GM12878 (cell line): Measurements from ENCODE around the gene EHD1. TPM values are rescaled to one million over a fixed set of nuclear protein-coding genes. Genes with fewer than 3 reads are reported as not detected.

Experiments used
- ASH2L ChIP-seq: fragments of 300-600, 200-600 bp; sonication (generic); IDR thresholded peaks from 2 replicates; pipeline ENCODE4 v1.6.1; 2017; ENCODE audit warnings: low read depth, mild to moderate bottlenecking, borderline replicate concordance
- BMI1 ChIP-seq: fragments of 450-650 bp; IDR thresholded peaks from 2 replicates; pipeline ENCODE4 v1.6.1; 2016; ENCODE audit warnings: mild to moderate bottlenecking, moderate library complexity, borderline replicate concordance
- CHD4 ChIP-seq: fragments of 200-600 bp; sonication (generic); IDR thresholded peaks from 2 replicates; pipeline ENCODE4 v1.6.1; 2016; ENCODE audit warnings: mild to moderate bottlenecking
- CREM ChIP-seq: IDR thresholded peaks from 2 replicates; pipeline ENCODE4 v1.6.1; 2014; ENCODE audit warnings: antibody characterized with exemption, low read depth
- EED ChIP-seq: sonication (generic); IDR thresholded peaks from 2 replicates; pipeline ENCODE4 v1.6.1; 2016; ENCODE audit warnings: antibody characterized with exemption, low read depth
- ELK1 ChIP-seq: IDR thresholded peaks from 2 replicates; pipeline ENCODE4 v1.6.1; 2012; ENCODE audit warnings: low read depth, low read length, improper control_type of control experiment
- LARP7 ChIP-seq: fragments of 450-650 bp; IDR thresholded peaks from 2 replicates; pipeline ENCODE4 v1.6.1; 2017; ENCODE audit warnings: mild to moderate bottlenecking
- MEF2B ChIP-seq: fragments of 450-650 bp; IDR thresholded peaks from 2 replicates; pipeline ENCODE4 v1.6.1; 2018; ENCODE audit warnings: mild to moderate bottlenecking, moderate library complexity; ENCODE audit not compliant: partially characterized antibody, poor library complexity, severe bottlenecking
- NBN ChIP-seq: fragments of 450-650 bp; IDR thresholded peaks from 2 replicates; pipeline ENCODE4 v1.6.1; 2016
- NR2F1 ChIP-seq: fragments of 450-650 bp; conservative IDR thresholded peaks from 2 replicates; pipeline ENCODE4 v1.6.1; 2017; ENCODE audit warnings: mild to moderate bottlenecking
- NRF1 ChIP-seq: conservative IDR thresholded peaks from 2 replicates; pipeline ENCODE4 v1.6.1; 2011; ENCODE audit warnings: mild to moderate bottlenecking, low read depth, low read length, improper control_type of control experiment
- POLR2AphosphoS5 ChIP-seq: IDR thresholded peaks from 2 replicates; pipeline ENCODE4 v1.6.1; 2011; ENCODE audit warnings: mild to moderate bottlenecking, low read length, inconsistent platforms
- RCOR1 ChIP-seq: conservative IDR thresholded peaks from 2 replicates; pipeline ENCODE4 v1.6.1; 2012; ENCODE audit warnings: low read depth, low read length, improper control_type of control experiment
- SIN3A ChIP-seq: IDR thresholded peaks from 2 replicates; pipeline ENCODE4 v1.6.1; 2012; ENCODE audit warnings: low read depth, low read length, improper control_type of control experiment
- TARDBP ChIP-seq: IDR thresholded peaks from 2 replicates; pipeline ENCODE4 v1.6.1; 2016; ENCODE audit warnings: borderline replicate concordance
- TCF12 ChIP-seq: IDR thresholded peaks from 2 replicates; pipeline ENCODE4 v1.6.1; 2011; ENCODE audit warnings: low read depth, mild to moderate bottlenecking, low read length
- TCF3 ChIP-seq: IDR thresholded peaks from 2 replicates; pipeline ENCODE4 v1.6.1; 2012; ENCODE audit warnings: low read depth, mild to moderate bottlenecking, low read length, borderline replicate concordance; ENCODE audit not compliant: insufficient read depth
- ZBTB33 ChIP-seq: fragments of 450-650 bp; IDR thresholded peaks from 2 replicates; pipeline ENCODE4 v1.6.1; 2017; ENCODE audit warnings: mild to moderate bottlenecking
- ZNF384 ChIP-seq: IDR thresholded peaks from 2 replicates; pipeline ENCODE4 v1.6.1; 2012; ENCODE audit warnings: low read depth, mild to moderate bottlenecking, low read length, improper control_type of control experiment, borderline replicate concordance
- ZZZ3 ChIP-seq: IDR thresholded peaks from 2 replicates; pipeline ENCODE4 v1.6.1; 2011; ENCODE audit warnings: low read depth; ENCODE audit not compliant: control insufficient read depth, insufficient read length
- polyA plus RNA-seq, 11 experiments: library from polyadenylated mRNA; depleted of rRNA in 4 of 11; unstranded in 6 of 11; stranded (reverse) in 5 of 11; fragments of >200 nt; fragmentation: Nextera tagmentation in 4 of 11; fragmentation: Illumina TruSeq in 1 of 11; extraction: Ambion mirVana in 4 of 11; extraction: Trizol in 1 of 11; gene quantifications; 1 replicate in 1 of 11; 2 replicates in 10 of 11; pipeline versions ENCODE4 v1.2.1 to v1.2.3, GENCODE V29; 2011 to 2016; ENCODE audit warnings: inconsistent platforms in 2 of 11, missing spikeins in 2 of 11, low read depth in 1 of 11
- total RNA-seq, 4 experiments: library from RNA; depleted of rRNA in 3 of 4; stranded (reverse); fragments of >200 nt in 3 of 4; fragmentation: Illumina TruSeq in 1 of 4; extraction: Trizol in 1 of 4; gene quantifications; 2 replicates each; pipeline versions ENCODE4 v1.2.1 to v1.2.3, GENCODE V29; 2013 to 2021
- TF ChIP-seq, protein P1 (sequence below): fragments of 450-650 bp; IDR thresholded peaks from 2 replicates; pipeline ENCODE4 v1.6.1; 2018; ENCODE audit warnings: mild to moderate bottlenecking, low read depth, moderate library complexity; ENCODE audit not compliant: partially characterized antibody
- TF ChIP-seq, protein P2 (sequence below): fragments of 150-350 bp; IDR thresholded peaks from 2 replicates; pipeline ENCODE4 v1.6.1; 2014; ENCODE audit warnings: mild to moderate bottlenecking, low read depth, low read length
- TF ChIP-seq, protein P3 (sequence below): IDR thresholded peaks from 2 replicates; pipeline ENCODE4 v1.6.1; 2011; ENCODE audit warnings: low read depth, low read length, improper control_type of control experiment, borderline replicate concordance

Gene EHD1
- total and polyA plus RNA-seq, 10 of the 15 experiments (the other 5 are each of a cell fraction or from before 2014, with no cell fraction given) = 1.0 to 165 (median 66.5) TPM

DNA sequence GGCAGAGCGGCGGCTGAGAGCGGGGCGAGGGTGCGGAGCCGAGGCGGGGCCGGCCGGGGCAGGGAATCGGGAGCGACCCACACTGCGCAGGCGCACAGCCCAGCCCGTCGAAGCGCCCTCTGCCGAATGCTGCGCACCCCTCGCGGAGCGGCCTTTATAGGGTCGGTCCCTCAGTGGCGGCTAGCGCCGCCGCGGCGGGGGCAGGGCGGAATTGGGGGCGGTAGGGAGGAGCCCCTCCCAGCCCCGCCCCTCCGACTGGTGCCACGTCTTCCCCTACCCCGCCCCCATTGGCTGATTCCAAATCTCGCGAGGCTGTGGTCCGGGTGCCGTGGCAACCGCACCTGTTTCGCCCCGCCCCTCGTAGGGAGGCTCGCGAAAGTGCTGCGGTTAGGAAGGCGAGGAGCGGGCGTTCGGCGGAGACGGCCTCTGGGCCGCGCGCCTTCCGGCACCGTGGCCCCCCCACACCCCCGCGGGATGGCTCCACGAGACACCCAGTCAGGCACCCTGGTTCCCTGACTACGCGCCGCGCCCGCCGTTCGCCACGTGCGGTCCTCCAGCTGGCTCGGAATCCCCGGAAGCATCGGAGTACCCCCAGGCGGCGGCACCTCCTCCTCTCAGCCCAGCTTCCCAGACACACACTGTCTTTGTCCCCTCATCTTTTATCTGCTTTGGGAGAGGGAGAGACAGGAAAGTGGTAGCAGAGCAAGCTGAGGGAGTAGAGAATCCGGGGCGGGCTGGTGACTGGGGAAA is at the start of gene EHD1 (continued):
- TF ChIP-seq ELK1 = peak; percentile 11; the same call in 1 of the 2 replicates
- no peak for TF ChIP-seq ZBTB33
- peak; percentile 37; the same call in 1 of the 2 replicates for TF ChIP-seq LARP7
- TF ChIP-seq, protein P1, sequence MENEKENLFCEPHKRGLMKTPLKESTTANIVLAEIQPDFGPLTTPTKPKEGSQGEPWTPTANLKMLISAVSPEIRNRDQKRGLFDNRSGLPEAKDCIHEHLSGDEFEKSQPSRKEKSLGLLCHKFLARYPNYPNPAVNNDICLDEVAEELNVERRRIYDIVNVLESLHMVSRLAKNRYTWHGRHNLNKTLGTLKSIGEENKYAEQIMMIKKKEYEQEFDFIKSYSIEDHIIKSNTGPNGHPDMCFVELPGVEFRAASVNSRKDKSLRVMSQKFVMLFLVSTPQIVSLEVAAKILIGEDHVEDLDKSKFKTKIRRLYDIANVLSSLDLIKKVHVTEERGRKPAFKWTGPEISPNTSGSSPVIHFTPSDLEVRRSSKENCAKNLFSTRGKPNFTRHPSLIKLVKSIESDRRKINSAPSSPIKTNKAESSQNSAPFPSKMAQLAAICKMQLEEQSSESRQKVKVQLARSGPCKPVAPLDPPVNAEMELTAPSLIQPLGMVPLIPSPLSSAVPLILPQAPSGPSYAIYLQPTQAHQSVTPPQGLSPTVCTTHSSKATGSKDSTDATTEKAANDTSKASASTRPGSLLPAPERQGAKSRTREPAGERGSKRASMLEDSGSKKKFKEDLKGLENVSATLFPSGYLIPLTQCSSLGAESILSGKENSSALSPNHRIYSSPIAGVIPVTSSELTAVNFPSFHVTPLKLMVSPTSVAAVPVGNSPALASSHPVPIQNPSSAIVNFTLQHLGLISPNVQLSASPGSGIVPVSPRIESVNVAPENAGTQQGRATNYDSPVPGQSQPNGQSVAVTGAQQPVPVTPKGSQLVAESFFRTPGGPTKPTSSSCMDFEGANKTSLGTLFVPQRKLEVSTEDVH = no peak
- no peak for TF ChIP-seq CHD4
- no peak for TF ChIP-seq TARDBP
- peak; percentile 97 for TF ChIP-seq TCF3
- TF ChIP-seq, protein P2, sequence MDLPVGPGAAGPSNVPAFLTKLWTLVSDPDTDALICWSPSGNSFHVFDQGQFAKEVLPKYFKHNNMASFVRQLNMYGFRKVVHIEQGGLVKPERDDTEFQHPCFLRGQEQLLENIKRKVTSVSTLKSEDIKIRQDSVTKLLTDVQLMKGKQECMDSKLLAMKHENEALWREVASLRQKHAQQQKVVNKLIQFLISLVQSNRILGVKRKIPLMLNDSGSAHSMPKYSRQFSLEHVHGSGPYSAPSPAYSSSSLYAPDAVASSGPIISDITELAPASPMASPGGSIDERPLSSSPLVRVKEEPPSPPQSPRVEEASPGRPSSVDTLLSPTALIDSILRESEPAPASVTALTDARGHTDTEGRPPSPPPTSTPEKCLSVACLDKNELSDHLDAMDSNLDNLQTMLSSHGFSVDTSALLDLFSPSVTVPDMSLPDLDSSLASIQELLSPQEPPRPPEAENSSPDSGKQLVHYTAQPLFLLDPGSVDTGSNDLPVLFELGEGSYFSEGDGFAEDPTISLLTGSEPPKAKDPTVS = no peak
- no peak; the same call in none of the 2 replicates for TF ChIP-seq NBN
- peak; percentile 62 for TF ChIP-seq EED
- TF ChIP-seq TCF12 = peak; percentile 92
- no peak for TF ChIP-seq ZZZ3
- TF ChIP-seq ASH2L = no peak
- TF ChIP-seq MEF2B = peak; percentile 60
- TF ChIP-seq, protein P3, sequence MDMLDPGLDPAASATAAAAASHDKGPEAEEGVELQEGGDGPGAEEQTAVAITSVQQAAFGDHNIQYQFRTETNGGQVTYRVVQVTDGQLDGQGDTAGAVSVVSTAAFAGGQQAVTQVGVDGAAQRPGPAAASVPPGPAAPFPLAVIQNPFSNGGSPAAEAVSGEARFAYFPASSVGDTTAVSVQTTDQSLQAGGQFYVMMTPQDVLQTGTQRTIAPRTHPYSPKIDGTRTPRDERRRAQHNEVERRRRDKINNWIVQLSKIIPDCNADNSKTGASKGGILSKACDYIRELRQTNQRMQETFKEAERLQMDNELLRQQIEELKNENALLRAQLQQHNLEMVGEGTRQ = no peak
- TF ChIP-seq ZNF384 = no peak
- peak; percentile 70 for TF ChIP-seq NRF1
- TF ChIP-seq POLR2AphosphoS5 = peak; percentile 100
- TF ChIP-seq CREM = no peak; the same call in 1 of the 2 replicates
- TF ChIP-seq NR2F1 = peak; percentile 50
- TF ChIP-seq RCOR1 = peak; percentile 96
- TF ChIP-seq SIN3A = peak; percentile 80
- peak; percentile 95 for TF ChIP-seq BMI1
